HG03097 (cell line): ENCODE data around the gene PITPNC1.
"Not testable (repeated sequence)": the region's sequence is repeated elsewhere in the genome, so short reads cannot be mapped to it uniquely, and the experiment has no call there.

ENCODE experiments used
- ATAC-seq: cut with Tn5 transposase; IDR thresholded peaks from one replicate; pipeline ENCODE4 v1.9.1; 2021; ENCODE audit not compliant: unreplicated experiment, low FRiP score

The PITPNC1 gene

GRCh38 chr17:67700037-67700724 is 323.1 kb downstream of the PITPNC1 start:
- no peak for ATAC-seq

GRCh38 chr17:67700725-67701119 is 323.6 kb downstream of the PITPNC1 start:
- no peak for ATAC-seq

- ATAC-seq: not testable (repeated sequence)
Observed at GRCh38 chr17:67702861-67703260, 325.8 kb downstream of the PITPNC1 start.

- no peak for ATAC-seq
Observed at GRCh38 chr17:67707442-67707841, 330.4 kb downstream of the PITPNC1 start.

- no peak for ATAC-seq
Observed at GRCh38 chr17:67708378-67708777, 331.3 kb downstream of the PITPNC1 start.

- no peak for ATAC-seq
Observed at GRCh38 chr17:67711916-67712315, 334.8 kb downstream of the PITPNC1 start.

- ATAC-seq: no peak
Observed at GRCh38 chr17:67712375-67712774, 335.3 kb downstream of the PITPNC1 start.

GRCh38 chr17:67713169-67713568 is 336.1 kb downstream of the PITPNC1 start:
- no peak for ATAC-seq

GRCh38 chr17:67716405-67716798 is 339.3 kb downstream of the PITPNC1 start:
- no peak for ATAC-seq

GRCh38 chr17:67717192-67717623 is 340.1 kb downstream of the PITPNC1 start:
- ATAC-seq: no peak

- peak; percentile 95 for ATAC-seq
Observed at GRCh38 chr17:67717624-67718324, 340.7 kb downstream of the PITPNC1 start, which contains the start of gene NOL11. Gene NOL11, plus strand, starts transcription at chr17:67717936. Its CDS starts 12 bp downstream, at chr17:67717948.

GRCh38 chr17:67718325-67718941 is 341.4 kb downstream of the PITPNC1 start:
- no peak for ATAC-seq

- ATAC-seq: no peak
Observed at GRCh38 chr17:67725373-67725791, 348.3 kb downstream of the PITPNC1 start.

GRCh38 chr17:67725807-67726206 is 348.7 kb downstream of the PITPNC1 start:
- ATAC-seq: no peak

GRCh38 chr17:67727152-67728039 is 350.3 kb downstream of the PITPNC1 start:
- ATAC-seq: not testable (repeated sequence)

GRCh38 chr17:67729903-67730302 is 352.8 kb downstream of the PITPNC1 start:
- ATAC-seq: no peak

- ATAC-seq: no peak
Observed at GRCh38 chr17:67730731-67731130, 353.6 kb downstream of the PITPNC1 start.

GRCh38 chr17:67733449-67733848 is 356.4 kb downstream of the PITPNC1 start:
- ATAC-seq: no peak

- ATAC-seq: no peak
Observed at GRCh38 chr17:67737145-67737544, 360.1 kb downstream of the PITPNC1 start.

GRCh38 chr17:67742025-67742424 is 364.9 kb downstream of the PITPNC1 start:
- ATAC-seq: no peak
